Right ventricle myocardium inferior (tissue), 1 donor: ENCODE results near the gene NOL3. TPM values are rescaled to one million over a fixed set of nuclear protein-coding genes. Genes with fewer than 3 reads are reported as not detected.
A peak's percentile ranks its signal among the peaks of the same experiment; 100 is the strongest.
"Not testable (repeated sequence)": the region's sequence is repeated elsewhere in the genome, so short reads cannot be mapped to it uniquely, and the experiment has no call there.

ENCODE experiments used
- ATAC-seq: fragments of 200-7000 bp; cut with Tn5 transposase; one replicate; pipeline ENCODE4 v1.9.1; 2020; ENCODE audit warnings: mild to moderate bottlenecking, moderate library complexity
- DNase-seq: peaks from one replicate; pipeline ENCODE4 v3.0.0; 2021; ENCODE audit errors: missing footprints
- intact Hi-C: fragments of 100-400 bp; cut with DNase I; formaldehyde crosslinking; loops from one replicate; pipeline ENCODE4 v1.11.0; 2022
- long read RNA-seq: library from polyadenylated mRNA; unstranded; transcript quantifications from one replicate; pipeline ENCODE4 v2.0.0, GENCODE V29; 2021
- total RNA-seq: library from RNA; stranded (reverse); fragmentation: NEBNext Ultra II Directional; extraction: Animal tissue kit (Norgen Biotek cat#: 25700); gene quantifications from one replicate; pipeline ENCODE4 v1.2.1, GENCODE V29; 2021
- donor health status: DM: no; HTN: yes; CAD: no; lungs with severe emphysema.

NOL3 gene
- 109 TPM for total RNA-seq
- long read RNA-seq, partial matches to known transcripts: 93 of 112 reads
- long read RNA-seq, other reads (novel, unspliced or antisense): 9 of 112 reads

GRCh38 chr16:67170168-67170948, at the start of gene NOL3:
TSS of gene NOL3 (plus strand) at chr16:67170538.
- intact Hi-C loops: no loop called here
- ATAC-seq: peak; percentile 72
- peak; percentile 94 for DNase-seq

- intact Hi-C loops, ATAC-seq, DNase-seq: not testable (repeated sequence)
These were observed 47.5 kb upstream of the NOL3 start for GRCh38 chr16:67122799-67123198.

GRCh38 chr16:67128417-67128816, 41.9 kb upstream of the NOL3 start:
- ATAC-seq: no peak
- intact Hi-C loops: no loop called here
- no peak for DNase-seq

- ATAC-seq (no peak), DNase-seq (no peak)
- intact Hi-C loops: no loop called here
These were observed 41.5 kb upstream of the NOL3 start for GRCh38 chr16:67128887-67129286.

- ATAC-seq: no peak
- intact Hi-C loops: no loop called here
- no peak for DNase-seq
These were observed 40.9 kb upstream of the NOL3 start for GRCh38 chr16:67129422-67129821.

GRCh38 chr16:67137605-67138004, 32.7 kb upstream of the NOL3 start:
- ATAC-seq (no peak), DNase-seq (no peak)
- intact Hi-C loops: no loop called here

GRCh38 chr16:67141391-67141790, 28.9 kb upstream of the NOL3 start:
- no peak for ATAC-seq

GRCh38 chr16:67142342-67142741, 28.0 kb upstream of the NOL3 start:
- intact Hi-C loops: no loop called here
- DNase-seq (no peak), ATAC-seq (no peak)

More at GRCh38 chr16:67141391-67141790, 28.9 kb upstream of the NOL3 start:
- intact Hi-C loops: no loop called here
- DNase-seq: peak; percentile 41

- ATAC-seq (no peak), DNase-seq (peak; percentile 26)
- intact Hi-C loops: no loop called here
These were observed 25.4 kb upstream of the NOL3 start for GRCh38 chr16:67144943-67145342.

GRCh38 chr16:67145746-67146145, 24.6 kb upstream of the NOL3 start:
- ATAC-seq (no peak), DNase-seq (no peak)
- intact Hi-C loops: no loop called here

GRCh38 chr16:67146523-67147357, 23.6 kb upstream of the NOL3 start:
- ATAC-seq (no peak), DNase-seq (no peak)
- intact Hi-C loops: no loop called here

- no peak for ATAC-seq
- intact Hi-C loops: no loop called here
- peak; percentile 57 for DNase-seq
These were observed 22.7 kb upstream of the NOL3 start for GRCh38 chr16:67147437-67148140.

- ATAC-seq (no peak), DNase-seq (no peak)
- intact Hi-C loops: no loop called here
These were observed 22.1 kb upstream of the NOL3 start for GRCh38 chr16:67148221-67148620.

- ATAC-seq (no peak), DNase-seq (no peak)
- intact Hi-C loops: no loop called here
These were observed 21.6 kb upstream of the NOL3 start for GRCh38 chr16:67148656-67149275.

- DNase-seq: peak; percentile 56
- no peak for ATAC-seq
- intact Hi-C loops: no loop called here
These were observed 20.9 kb upstream of the NOL3 start for GRCh38 chr16:67149276-67150046.

- intact Hi-C loops: no loop called here
- DNase-seq (peak; percentile 75), ATAC-seq (peak; percentile 64)
These were observed 20.1 kb upstream of the NOL3 start for GRCh38 chr16:67150047-67150832.

GRCh38 chr16:67150833-67151396, 19.4 kb upstream of the NOL3 start, which contains the start of gene B3GNT9:
TSS of gene B3GNT9 (minus strand) at chr16:67150998. CDS start at chr16:67150485, 513 bp downstream.
- intact Hi-C loops: no loop called here
- peak; percentile 89 for DNase-seq
- peak; percentile 84 for ATAC-seq
